ENCODE data around the gene GARIN5A.

The GARIN5A gene

GRCh38 chr19:50476224-50476906, at the start of gene GARIN5A, which contains the start of gene EMC10:
Gene GARIN5A, minus strand, starts transcription at chr19:50476848. Its CDS starts 460 bp downstream, at chr19:50476388.
Gene EMC10, plus strand, starts transcription at chr19:50476507. Its CDS starts 38 bp downstream, at chr19:50476545.
- in situ Hi-C loops (cut with MboI; ENCODE audit: low sequenced_read_pairs): loop anchor here (10.0 kb wide), 1 partner anchor 112 kb away; the partner anchor contains the start of gene NAPSA

- in situ Hi-C loops (cut with MboI; ENCODE audit: low sequenced_read_pairs): no loop called here
Observed at GRCh38 chr19:50522881-50523280, 46.2 kb upstream of the GARIN5A start.

GRCh38 chr19:50520822-50521465, 44.3 kb upstream of the GARIN5A start:
- in situ Hi-C loops (cut with MboI; ENCODE audit: low sequenced_read_pairs): no loop called here

- in situ Hi-C loops (cut with MboI; ENCODE audit: low sequenced_read_pairs): no loop called here
Observed at GRCh38 chr19:50519006-50519575, 42.4 kb upstream of the GARIN5A start.

- in situ Hi-C loops (cut with MboI; ENCODE audit: low sequenced_read_pairs): no loop called here
Observed at GRCh38 chr19:50518091-50519005, 41.7 kb upstream of the GARIN5A start.

GRCh38 chr19:50517704-50518075, 41.0 kb upstream of the GARIN5A start:
- in situ Hi-C loops (cut with MboI; ENCODE audit: low sequenced_read_pairs): no loop called here

GRCh38 chr19:50516964-50517703, 40.5 kb upstream of the GARIN5A start:
- in situ Hi-C loops (cut with MboI; ENCODE audit: low sequenced_read_pairs): no loop called here

- in situ Hi-C loops (cut with MboI; ENCODE audit: low sequenced_read_pairs): no loop called here
Observed at GRCh38 chr19:50516456-50516855, 39.8 kb upstream of the GARIN5A start.

- in situ Hi-C loops (cut with MboI; ENCODE audit: low sequenced_read_pairs): no loop called here
Observed at GRCh38 chr19:50515168-50515561, 38.5 kb upstream of the GARIN5A start.

GRCh38 chr19:50514346-50515167, 37.9 kb upstream of the GARIN5A start:
- in situ Hi-C loops (cut with MboI; ENCODE audit: low sequenced_read_pairs): no loop called here

- in situ Hi-C loops (cut with MboI; ENCODE audit: low sequenced_read_pairs): no loop called here
Observed at GRCh38 chr19:50513746-50514345, 37.2 kb upstream of the GARIN5A start, which contains the start of gene ASPDH. Gene ASPDH, minus strand, starts transcription at chr19:50513913. Its CDS starts 90 bp downstream, at chr19:50513823.

- in situ Hi-C loops (cut with MboI; ENCODE audit: low sequenced_read_pairs): no loop called here
Observed at GRCh38 chr19:50512999-50513745, 36.5 kb upstream of the GARIN5A start.

- in situ Hi-C loops (cut with MboI; ENCODE audit: low sequenced_read_pairs): no loop called here
Observed at GRCh38 chr19:50512112-50512998, 35.7 kb upstream of the GARIN5A start.

- in situ Hi-C loops (cut with MboI; ENCODE audit: low sequenced_read_pairs): no loop called here
Observed at GRCh38 chr19:50511069-50511822, 34.6 kb upstream of the GARIN5A start, which contains the start of gene JOSD2. Gene JOSD2, minus strand, starts transcription at chr19:50511191. Its CDS starts 760 bp downstream, at chr19:50510431.

- in situ Hi-C loops (cut with MboI; ENCODE audit: low sequenced_read_pairs): no loop called here
Observed at GRCh38 chr19:50510700-50511068, 34.0 kb upstream of the GARIN5A start.

- in situ Hi-C loops (cut with MboI; ENCODE audit: low sequenced_read_pairs): no loop called here
Observed at GRCh38 chr19:50510121-50510670, 33.5 kb upstream of the GARIN5A start.
